SK-N-SH treated with all-trans-retinoic acid at 6 μM for 48 hours (cell line): ENCODE measurements around the gene CD55.

Experiments used
- ARNTL ChIP-seq: fragments of 450-650 bp; formaldehyde crosslinking; IDR thresholded peaks from 2 replicates; pipeline ENCODE4 v1.5.0; 2020; ENCODE audit warnings: low read depth, mild to moderate bottlenecking, moderate library complexity, borderline replicate concordance
- BACH2 ChIP-seq: fragments of 250-450 bp; sonication (Bioruptor Pico); IDR thresholded peaks from 2 replicates; pipeline ENCODE4 v1.9.0; 2021; ENCODE audit warnings: mild to moderate bottlenecking, borderline replicate concordance
- CSDC2 ChIP-seq: fragments of 250-450 bp; sonication (Bioruptor Pico); IDR thresholded peaks from 2 replicates; pipeline ENCODE4 v1.5.0; 2020; ENCODE audit warnings: mild to moderate bottlenecking, moderate library complexity
- CSRNP3 ChIP-seq: fragments of 250-450 bp; sonication (Bioruptor Pico); IDR thresholded peaks from 2 replicates; pipeline ENCODE4 v1.5.1; 2021; ENCODE audit warnings: mild to moderate bottlenecking, moderate library complexity
- GLIS3 ChIP-seq: fragments of 250-450 bp; sonication (Bioruptor Pico); IDR thresholded peaks from 2 replicates; pipeline ENCODE4 v1.5.0; 2020; ENCODE audit warnings: mild to moderate bottlenecking, moderate library complexity
- OSR1 ChIP-seq: fragments of 250-450 bp; sonication (Bioruptor Pico); IDR thresholded peaks from 2 replicates; pipeline ENCODE4 v1.8.0; 2022; ENCODE audit warnings: moderate library complexity, mild to moderate bottlenecking, inconsistent platforms
- PATZ1 ChIP-seq: fragments of 250-450 bp; sonication (Bioruptor Pico); IDR thresholded peaks from 2 replicates; pipeline ENCODE4 v1.8.0; 2020; ENCODE audit warnings: mild to moderate bottlenecking, moderate library complexity, borderline replicate concordance
- PPARA ChIP-seq: fragments of 250-450 bp; sonication (Bioruptor Pico); IDR thresholded peaks from 2 replicates; pipeline ENCODE4 v1.5.0; 2020; ENCODE audit warnings: mild to moderate bottlenecking, borderline replicate concordance
- SNAI2 ChIP-seq: fragments of 250-450 bp; sonication (Bioruptor Pico); IDR thresholded peaks from 2 replicates; pipeline ENCODE4 v1.5.0; 2020; ENCODE audit warnings: mild to moderate bottlenecking, moderate library complexity
- TCF4 ChIP-seq: fragments of 250-450 bp; sonication (Bioruptor Pico); IDR thresholded peaks from 2 replicates; pipeline ENCODE4 v1.8.0; 2021; ENCODE audit warnings: mild to moderate bottlenecking, moderate library complexity, borderline replicate concordance
- TOX ChIP-seq: fragments of 250-450 bp; sonication (Bioruptor Pico); IDR thresholded peaks from 2 replicates; pipeline ENCODE4 v1.8.0; 2021; ENCODE audit warnings: mild to moderate bottlenecking, moderate library complexity, borderline replicate concordance
- TSHZ2 ChIP-seq: fragments of 250-450 bp; sonication (Bioruptor Pico); IDR thresholded peaks from 2 replicates; pipeline ENCODE4 v1.5.0; 2020; ENCODE audit warnings: mild to moderate bottlenecking, moderate library complexity
- ZFP30 ChIP-seq: fragments of 450-650 bp; formaldehyde crosslinking; IDR thresholded peaks from 2 replicates; pipeline ENCODE4 v1.5.0; 2022; ENCODE audit warnings: mild to moderate bottlenecking, moderate library complexity
- ZNF565 ChIP-seq: fragments of 450-650 bp; formaldehyde crosslinking; conservative IDR thresholded peaks from 2 replicates; pipeline ENCODE4 v1.5.0; 2020; ENCODE audit warnings: low read depth, mild to moderate bottlenecking, moderate library complexity

- TF ChIP-seq CSRNP3 (no peak), ZNF565 (CRISPR knock-in tag) (no peak), CSDC2 (CRISPR knock-in tag) (no peak), ARNTL (no peak), ZFP30 (CRISPR knock-in tag) (no peak), GLIS3 (CRISPR knock-in tag) (no peak), PATZ1 (CRISPR knock-in tag) (no peak), TOX (CRISPR knock-in tag) (no peak), TSHZ2 (CRISPR knock-in tag) (no peak), BACH2 (CRISPR knock-in tag) (no peak), TCF4 (no peak), PPARA (CRISPR knock-in tag) (no peak), SNAI2 (CRISPR knock-in tag) (no peak), OSR1 (CRISPR knock-in tag) (no peak)
These were observed 15.5 kb upstream of the CD55 start for GRCh38 chr1:207306023-207306422.
